Epithelial cell of esophagus (primary cell): Measurements from ENCODE around the gene RAD51B.
A peak's percentile ranks its signal among the peaks of the same experiment; 100 is the strongest.

Experiments used
- DNase-seq: peaks from one replicate; pipeline ENCODE4 v3.0.0; 2010; ENCODE audit warnings: low read depth
- H3K4me3 ChIP-seq: 2 replicates; pipeline ENCODE4 v1.5.1; 2011; ENCODE audit warnings: mild to moderate bottlenecking, low read length, control low read depth
- CTCF ChIP-seq: IDR thresholded peaks from 2 replicates; pipeline ENCODE4 v1.5.1; 2011; ENCODE audit warnings: low read depth, mild to moderate bottlenecking, low read length, control low read depth, inconsistent platforms; ENCODE audit not compliant: insufficient read depth; ENCODE audit errors: missing control alignments

RAD51B gene

DNA sequence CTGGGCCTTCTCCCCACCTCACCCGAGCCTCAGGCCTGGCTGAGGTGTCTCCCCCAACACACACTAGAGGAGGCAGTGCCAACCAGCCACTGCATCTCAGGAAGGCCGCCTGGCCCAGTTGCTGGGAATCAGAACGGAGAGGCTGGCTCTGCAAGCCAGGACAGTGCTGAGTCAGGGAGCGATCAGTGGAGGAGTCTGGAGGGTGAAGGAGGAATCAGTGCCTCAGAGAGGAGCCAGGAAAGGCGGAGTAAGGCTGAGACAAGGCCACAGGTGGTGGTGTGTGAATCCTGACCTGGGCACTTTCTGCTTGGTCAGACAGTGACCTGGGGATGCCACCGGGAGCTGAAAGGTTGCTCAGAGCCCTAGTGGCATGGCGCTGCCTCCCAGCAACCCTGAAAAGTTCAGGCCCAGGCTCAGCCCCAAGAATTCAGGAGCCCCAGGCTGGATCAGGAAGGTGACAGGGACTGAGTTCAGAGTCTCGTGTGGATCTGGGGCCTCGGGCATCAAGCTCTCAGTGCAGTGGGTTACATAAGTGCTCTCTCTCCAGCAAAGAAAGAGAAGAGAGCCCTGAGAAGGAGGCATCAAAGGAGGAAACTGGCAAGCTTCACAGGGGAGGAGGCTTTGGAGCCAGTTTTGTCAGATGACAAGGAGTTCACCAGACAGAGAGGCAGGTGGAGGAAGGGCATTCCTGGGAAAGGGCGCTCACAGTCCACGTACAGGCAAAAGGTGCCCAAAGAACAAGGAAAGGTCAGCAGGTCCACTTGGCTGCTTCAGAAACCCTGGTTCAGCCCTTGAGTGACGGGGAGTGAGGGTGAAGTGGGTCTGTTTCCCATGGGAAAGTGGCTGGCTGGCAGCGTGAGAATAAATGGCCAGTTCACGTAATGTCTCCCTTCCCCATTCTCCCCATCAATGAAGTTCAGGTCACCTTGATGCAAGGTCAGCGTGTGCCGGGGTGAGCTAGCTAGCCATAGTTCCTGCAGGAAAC is 885.4 kb downstream of the RAD51B start:
- H3K4me3 ChIP-seq, result no peak overlapping the region
- DNase-seq, result peak; percentile 88
- no peak for TF ChIP-seq CTCF

GRCh38 chr14:68705741-68706283 is 886.2 kb downstream of the RAD51B start:
- TF ChIP-seq CTCF, result no peak
- peak; percentile 92 for DNase-seq
- no peak overlapping the region for H3K4me3 ChIP-seq

DNA sequence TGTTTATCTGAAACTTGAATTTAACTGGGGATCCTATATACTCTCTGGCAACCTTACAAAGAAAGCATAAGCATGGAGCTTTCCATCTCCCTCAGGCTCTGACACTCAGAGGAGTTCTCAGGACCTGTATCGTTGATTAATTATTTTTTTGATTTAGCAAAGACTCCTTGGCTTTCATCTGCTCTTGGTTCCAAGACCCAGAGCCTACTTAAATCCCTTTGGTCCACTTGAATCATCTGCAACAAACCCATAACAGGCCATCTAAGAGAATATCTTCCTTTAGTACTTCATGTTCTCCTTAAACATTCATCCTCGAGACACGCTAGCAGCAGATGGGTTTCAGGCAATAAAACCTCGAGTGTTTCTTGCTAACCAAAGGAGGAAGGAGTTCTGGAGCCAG is 887.9 kb downstream of the RAD51B start:
- no peak for TF ChIP-seq CTCF
- DNase-seq, result no peak
- H3K4me3 ChIP-seq, result no peak overlapping the region

- no peak for TF ChIP-seq CTCF
- no peak overlapping the region for H3K4me3 ChIP-seq
- no peak for DNase-seq
Measured at GRCh38 chr14:68708343-68708742, 888.8 kb downstream of the RAD51B start.

- TF ChIP-seq CTCF, result no peak
- no peak for DNase-seq
- no peak overlapping the region for H3K4me3 ChIP-seq
Measured at GRCh38 chr14:68709007-68709406, 889.4 kb downstream of the RAD51B start.

- no peak for TF ChIP-seq CTCF
- H3K4me3 ChIP-seq, result no peak overlapping the region
- no peak for DNase-seq
Measured at GRCh38 chr14:68710776-68711175, 891.2 kb downstream of the RAD51B start.
